Activated B cell treated with CpG ODN at 0.5 μM for 24 hours (primary cell): ENCODE measurements around the gene PLCL2. TPM values are rescaled to one million over a fixed set of nuclear protein-coding genes. Genes with fewer than 3 reads are reported as not detected.

Experiments used
- ATAC-seq: fragments of 200-7000 bp; cut with Tn5 transposase; one replicate; pipeline ENCODE4 v1.10.0; 2021; ENCODE audit warnings: low read depth, mild to moderate bottlenecking, moderate library complexity
- CTCF ChIA-PET: fragments of 350-600 bp; sonication (Branson Sonifier 250); formaldehyde crosslinking; loops from one replicate; lab custom pipeline; 2021; ENCODE audit warnings: antibody characterized with exemption; lab: Charles Lee
- POLR2A ChIA-PET: fragments of 350-600 bp; sonication (Branson Sonifier 250); formaldehyde crosslinking; loops from one replicate; lab custom pipeline; 2021; ENCODE audit warnings: antibody characterized with exemption; lab: Charles Lee
- DNase-seq: peaks from one replicate; pipeline ENCODE4 v3.0.0; 2022
- H3K27ac Mint-ChIP-seq: one replicate; pipeline ENCODE4 v1.8.0; 2020; ENCODE audit warnings: mixed read lengths
- H3K27me3 Mint-ChIP-seq: one replicate; pipeline ENCODE4 v1.8.0; 2021; ENCODE audit warnings: mixed read lengths
- H3K36me3 Mint-ChIP-seq: one replicate; pipeline ENCODE4 v1.8.0; 2021; ENCODE audit warnings: low read depth, mixed read lengths
- H3K4me1 Mint-ChIP-seq: one replicate; pipeline ENCODE4 v1.8.0; 2021; ENCODE audit warnings: mixed read lengths
- H3K4me3 Mint-ChIP-seq: one replicate; pipeline ENCODE4 v1.8.0; 2020; ENCODE audit warnings: mild to moderate bottlenecking, mixed read lengths
- H3K9me3 Mint-ChIP-seq: one replicate; pipeline ENCODE4 v1.8.0; 2020; ENCODE audit warnings: mixed read lengths
- intact Hi-C: fragments of 100-400 bp; cut with micrococcal nuclease; formaldehyde crosslinking; loops from one replicate; pipeline ENCODE4 v1.15.1; 2024
- total RNA-seq: library from RNA; stranded (reverse); gene quantifications from 2 replicates; pipeline ENCODE4 v1.2.3, GENCODE V29; 2022
- TF ChIP-seq, protein P1 (sequence below): fragments of 200-600 bp; IDR thresholded peaks from one replicate; pipeline ENCODE4 v1.8.0; 2022; ENCODE audit warnings: antibody characterized with exemption, mild to moderate bottlenecking

Gene PLCL2
- total RNA-seq, 1 donor from 2014 or later, result 40.0 TPM

DNA sequence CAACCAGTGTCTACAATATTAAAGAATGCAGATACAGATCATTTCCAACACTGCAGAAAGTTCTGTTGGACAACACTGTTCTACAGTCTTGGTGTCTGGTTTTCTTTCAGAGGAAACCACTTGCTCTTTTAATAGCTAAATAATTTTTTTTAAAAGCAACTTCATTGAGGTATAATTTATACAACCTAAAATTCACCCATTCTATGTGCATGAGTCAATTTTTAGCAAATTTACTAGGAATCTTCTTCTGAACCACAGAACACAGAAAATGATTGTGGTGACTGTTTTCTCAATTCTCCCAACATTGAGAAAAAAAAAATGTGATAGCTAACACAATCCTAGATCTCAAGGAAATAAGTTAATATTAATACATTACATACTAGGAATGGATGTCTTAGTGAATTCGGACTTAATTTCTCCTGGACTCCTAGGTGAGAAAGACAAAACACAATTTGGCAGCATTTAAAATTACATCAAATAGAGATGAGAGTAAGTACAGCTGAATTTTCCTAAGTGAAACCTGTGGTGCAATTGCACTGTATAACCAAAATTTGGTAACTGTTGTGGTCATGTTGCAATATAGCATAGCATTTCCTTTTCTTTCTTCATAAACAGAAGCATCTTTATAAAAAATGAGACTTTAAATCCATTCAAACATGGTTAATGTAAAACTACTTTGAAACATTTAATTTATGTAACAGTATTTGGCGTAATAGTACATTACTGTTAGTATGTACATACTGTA lies 15.3 kb upstream of the PLCL2 start:
- Mint-ChIP-seq H3K27me3 (peaks cover 13% of the 10 kb centered on the region), H3K4me1 (no peaks in the 10 kb centered on the region), H3K36me3 (no peaks in the 10 kb centered on the region), H3K27ac (no peak overlapping the region), H3K9me3 (no peaks in the 10 kb centered on the region), H3K4me3 (no peak overlapping the region)
- intact Hi-C loops, result no loop called here
- ChIA-PET POLR2A (interaction anchor here (1.7 kb wide), 1 partner anchor 15 kb away, joined by 3 read pairs; no protein-coding TSS in a partner anchor), CTCF (no interaction called here)
- DNase-seq (no peak), ATAC-seq (no peak)
- TF ChIP-seq, protein P1, sequence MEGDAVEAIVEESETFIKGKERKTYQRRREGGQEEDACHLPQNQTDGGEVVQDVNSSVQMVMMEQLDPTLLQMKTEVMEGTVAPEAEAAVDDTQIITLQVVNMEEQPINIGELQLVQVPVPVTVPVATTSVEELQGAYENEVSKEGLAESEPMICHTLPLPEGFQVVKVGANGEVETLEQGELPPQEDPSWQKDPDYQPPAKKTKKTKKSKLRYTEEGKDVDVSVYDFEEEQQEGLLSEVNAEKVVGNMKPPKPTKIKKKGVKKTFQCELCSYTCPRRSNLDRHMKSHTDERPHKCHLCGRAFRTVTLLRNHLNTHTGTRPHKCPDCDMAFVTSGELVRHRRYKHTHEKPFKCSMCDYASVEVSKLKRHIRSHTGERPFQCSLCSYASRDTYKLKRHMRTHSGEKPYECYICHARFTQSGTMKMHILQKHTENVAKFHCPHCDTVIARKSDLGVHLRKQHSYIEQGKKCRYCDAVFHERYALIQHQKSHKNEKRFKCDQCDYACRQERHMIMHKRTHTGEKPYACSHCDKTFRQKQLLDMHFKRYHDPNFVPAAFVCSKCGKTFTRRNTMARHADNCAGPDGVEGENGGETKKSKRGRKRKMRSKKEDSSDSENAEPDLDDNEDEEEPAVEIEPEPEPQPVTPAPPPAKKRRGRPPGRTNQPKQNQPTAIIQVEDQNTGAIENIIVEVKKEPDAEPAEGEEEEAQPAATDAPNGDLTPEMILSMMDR, result no peak

GRCh38 chr3:16871915-16872842 lies 12.6 kb upstream of the PLCL2 start:
- ChIA-PET POLR2A (no interaction called here), CTCF (no interaction called here)
- Mint-ChIP-seq H3K27ac (no peak overlapping the region), H3K4me1 (peaks cover 5% of the 10 kb centered on the region), H3K4me3 (no peak overlapping the region), H3K36me3 (no peaks in the 10 kb centered on the region), H3K9me3 (no peaks in the 10 kb centered on the region), H3K27me3 (peaks cover 7% of the 10 kb centered on the region)
- TF ChIP-seq, protein P1, result no peak
- intact Hi-C loops, result no loop called here
- DNase-seq (no peak), ATAC-seq (no peak)

- H3K9me3 Mint-ChIP-seq, result no peaks in the 10 kb centered on the region
- no peak for ATAC-seq
- H3K27ac Mint-ChIP-seq, result no peak overlapping the region
- CTCF ChIA-PET, result interaction anchor here (1.0 to 1.3 kb wide), 2 partner anchors 10 to 45 kb away, joined by 3 to 4 read pairs; no protein-coding TSS in a partner anchor
- no peak overlapping the region for H3K4me3 Mint-ChIP-seq
- intact Hi-C loops, result no loop called here
- POLR2A ChIA-PET, result no interaction called here
- no peaks in the 10 kb centered on the region for H3K36me3 Mint-ChIP-seq
- H3K27me3 Mint-ChIP-seq, result peaks cover 4% of the 10 kb centered on the region
- H3K4me1 Mint-ChIP-seq, result peaks cover 5% of the 10 kb centered on the region
- no peak for DNase-seq
- TF ChIP-seq, protein P1, result no peak
Observed at GRCh38 chr3:16873872-16874271, 10.9 kb upstream of the PLCL2 start.

DNA sequence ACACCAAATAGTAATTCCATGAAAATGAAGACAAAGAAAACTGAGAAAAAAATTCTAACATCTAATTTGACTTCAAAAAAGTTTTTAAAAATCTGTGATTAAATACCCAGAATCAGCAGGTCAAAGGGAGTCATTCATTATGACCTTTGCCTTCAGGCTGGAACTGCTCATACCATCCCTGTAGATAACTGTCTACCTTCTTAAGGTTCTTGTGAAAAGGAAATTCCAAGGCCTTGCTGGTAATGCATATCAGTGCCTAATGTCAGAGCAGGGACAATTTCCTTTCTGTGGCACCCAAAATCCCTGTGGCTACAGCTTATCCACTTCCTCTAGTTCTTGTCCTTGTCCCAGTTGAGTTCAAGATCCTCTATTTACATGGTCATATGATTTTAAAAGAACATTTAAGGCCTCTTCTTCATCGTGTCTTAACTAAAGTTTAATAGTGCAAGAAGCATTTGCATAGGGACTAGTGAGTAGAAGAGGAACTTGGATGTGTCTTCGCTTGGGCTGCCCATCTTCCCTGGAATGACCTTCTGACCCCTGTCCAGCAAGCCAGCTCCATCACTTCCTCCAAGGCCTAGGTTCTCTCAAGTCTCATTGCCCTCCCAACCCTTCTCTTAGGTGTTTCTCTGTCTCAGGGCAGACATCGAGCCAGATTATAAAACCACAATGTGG lies 8.7 kb upstream of the PLCL2 start:
- Mint-ChIP-seq H3K4me1 (peaks cover 5% of the 10 kb centered on the region), H3K4me3 (no peak overlapping the region), H3K9me3 (no peaks in the 10 kb centered on the region), H3K27me3 (peaks cover 4% of the 10 kb centered on the region), H3K36me3 (no peaks in the 10 kb centered on the region), H3K27ac (no peak overlapping the region)
- no peak for DNase-seq
- TF ChIP-seq, protein P1, result no peak
- ChIA-PET POLR2A (no interaction called here), CTCF (no interaction called here)
- intact Hi-C loops, result loop anchor here (2.0 kb wide), 1 partner anchor 17 kb away; no protein-coding TSS in a partner anchor
- no peak for ATAC-seq
